ENCODE measurements around the gene INF2.

DNA sequence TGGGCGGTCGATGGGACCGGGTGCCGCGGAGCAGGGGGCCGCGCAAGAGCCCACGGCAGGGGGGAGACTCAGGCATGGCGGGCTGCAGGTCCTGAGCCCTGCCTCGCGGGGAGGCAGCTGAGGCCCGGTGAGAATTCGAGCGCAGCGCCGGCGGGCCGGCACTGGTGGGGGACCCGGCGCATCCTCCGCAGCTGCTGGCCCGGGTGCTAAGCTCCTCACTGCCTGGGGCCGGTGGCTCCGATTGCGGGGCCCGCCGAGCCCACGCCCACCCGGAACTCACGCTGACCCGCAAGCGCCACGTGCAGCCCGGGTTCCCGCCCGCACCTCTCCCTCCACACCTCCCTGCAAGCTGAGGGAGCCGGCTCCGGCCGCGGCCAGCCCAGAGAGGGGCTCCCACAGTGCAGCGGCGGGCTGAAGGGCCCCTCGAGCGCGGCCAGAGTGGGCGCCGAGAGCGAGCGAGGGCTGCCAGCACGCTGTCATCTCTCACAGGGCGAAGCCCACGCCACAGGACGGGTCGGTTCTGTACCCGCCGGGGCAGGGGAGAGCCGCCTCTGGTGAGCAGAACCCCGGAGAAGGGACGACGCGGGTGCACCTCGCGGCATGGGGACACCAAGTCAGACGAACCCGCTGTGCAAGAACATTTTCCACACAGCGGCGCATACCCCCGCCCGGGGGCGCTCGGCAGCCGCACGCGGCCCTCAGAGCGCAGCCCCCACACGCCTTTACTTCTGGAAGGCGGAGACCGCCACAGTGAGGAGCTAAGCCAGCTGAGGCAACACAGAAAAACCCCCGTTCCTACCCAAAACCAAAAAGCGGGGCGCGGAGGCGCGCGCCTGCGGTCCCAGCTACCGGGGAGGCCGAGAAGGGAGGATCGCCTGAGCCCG is 62.4 kb downstream of the INF2 start:
- TF ChIP-seq, protein P1, sequence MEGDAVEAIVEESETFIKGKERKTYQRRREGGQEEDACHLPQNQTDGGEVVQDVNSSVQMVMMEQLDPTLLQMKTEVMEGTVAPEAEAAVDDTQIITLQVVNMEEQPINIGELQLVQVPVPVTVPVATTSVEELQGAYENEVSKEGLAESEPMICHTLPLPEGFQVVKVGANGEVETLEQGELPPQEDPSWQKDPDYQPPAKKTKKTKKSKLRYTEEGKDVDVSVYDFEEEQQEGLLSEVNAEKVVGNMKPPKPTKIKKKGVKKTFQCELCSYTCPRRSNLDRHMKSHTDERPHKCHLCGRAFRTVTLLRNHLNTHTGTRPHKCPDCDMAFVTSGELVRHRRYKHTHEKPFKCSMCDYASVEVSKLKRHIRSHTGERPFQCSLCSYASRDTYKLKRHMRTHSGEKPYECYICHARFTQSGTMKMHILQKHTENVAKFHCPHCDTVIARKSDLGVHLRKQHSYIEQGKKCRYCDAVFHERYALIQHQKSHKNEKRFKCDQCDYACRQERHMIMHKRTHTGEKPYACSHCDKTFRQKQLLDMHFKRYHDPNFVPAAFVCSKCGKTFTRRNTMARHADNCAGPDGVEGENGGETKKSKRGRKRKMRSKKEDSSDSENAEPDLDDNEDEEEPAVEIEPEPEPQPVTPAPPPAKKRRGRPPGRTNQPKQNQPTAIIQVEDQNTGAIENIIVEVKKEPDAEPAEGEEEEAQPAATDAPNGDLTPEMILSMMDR (IDR thresholded peaks at IDR 0.05; ENCODE audit: low read length): no peak
- TF ChIP-seq EZH2 (IDR thresholded peaks at IDR 0.05; ENCODE audit: borderline replicate concordance, low read length): no peak
